ENCODE measurements around the gene LAD1.

The LAD1 gene

GRCh38 chr1:201389051-201389450 is 10.1 kb downstream of the LAD1 start:
- no peak for DNase-seq

DNA sequence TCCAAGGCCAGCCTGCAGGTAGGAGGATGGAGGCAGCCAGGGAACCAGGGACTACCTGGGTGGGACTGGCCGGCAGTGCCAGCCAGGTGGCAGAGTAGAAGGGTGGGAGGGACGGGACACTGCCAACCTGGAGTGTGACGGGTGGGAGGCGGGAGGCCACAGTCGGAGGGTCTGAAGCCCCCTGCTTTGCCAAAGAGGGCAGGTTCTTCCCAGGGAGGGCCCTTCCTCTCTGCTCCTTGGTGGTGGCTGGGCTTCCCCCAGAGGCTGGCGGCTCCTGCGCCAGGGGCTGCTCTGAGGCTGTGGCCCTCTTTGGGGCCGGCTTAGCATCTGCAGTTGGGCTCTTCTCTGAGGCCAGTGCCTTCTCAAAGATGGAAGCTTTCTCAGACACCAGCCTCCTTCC is 12.9 kb downstream of the LAD1 start:
- no peak for DNase-seq

DNA sequence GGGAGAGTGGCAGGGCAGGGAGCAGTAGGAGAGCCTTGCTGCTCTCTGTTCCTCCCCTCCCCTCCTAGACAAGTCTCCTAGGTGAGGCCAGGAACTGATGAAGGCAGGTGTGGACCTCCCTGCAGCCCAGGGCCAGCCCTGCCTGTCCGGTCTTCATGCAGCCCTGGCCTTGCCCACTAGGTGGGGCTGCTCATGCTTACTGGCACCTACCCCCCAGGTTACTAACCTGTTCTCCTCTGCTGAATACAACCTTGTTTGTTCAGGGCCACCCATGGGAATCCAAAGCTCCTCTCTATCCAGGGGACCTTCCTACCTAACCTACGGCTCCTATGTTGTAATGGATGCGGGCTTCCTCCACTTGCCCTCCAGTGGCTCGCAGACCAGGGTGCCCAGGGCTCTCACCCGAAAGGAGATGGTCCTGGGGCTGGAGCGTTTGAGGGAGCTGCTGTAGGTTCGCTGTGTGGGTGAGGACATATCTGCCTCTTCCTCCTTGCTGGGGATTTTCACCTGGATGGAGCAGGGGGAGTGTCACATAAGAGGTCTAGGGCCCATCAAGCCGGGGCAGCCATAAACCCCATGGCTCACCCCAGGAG is 13.7 kb downstream of the LAD1 start:
- DNase-seq: peak; percentile 76

- DNase-seq: no peak
Observed at GRCh38 chr1:201384406-201384782, 14.7 kb downstream of the LAD1 start.

GRCh38 chr1:201383647-201384405 is 15.3 kb downstream of the LAD1 start:
- no peak for DNase-seq

- no peak for DNase-seq
Observed at GRCh38 chr1:201381130-201381529, 18.0 kb downstream of the LAD1 start.

DNA sequence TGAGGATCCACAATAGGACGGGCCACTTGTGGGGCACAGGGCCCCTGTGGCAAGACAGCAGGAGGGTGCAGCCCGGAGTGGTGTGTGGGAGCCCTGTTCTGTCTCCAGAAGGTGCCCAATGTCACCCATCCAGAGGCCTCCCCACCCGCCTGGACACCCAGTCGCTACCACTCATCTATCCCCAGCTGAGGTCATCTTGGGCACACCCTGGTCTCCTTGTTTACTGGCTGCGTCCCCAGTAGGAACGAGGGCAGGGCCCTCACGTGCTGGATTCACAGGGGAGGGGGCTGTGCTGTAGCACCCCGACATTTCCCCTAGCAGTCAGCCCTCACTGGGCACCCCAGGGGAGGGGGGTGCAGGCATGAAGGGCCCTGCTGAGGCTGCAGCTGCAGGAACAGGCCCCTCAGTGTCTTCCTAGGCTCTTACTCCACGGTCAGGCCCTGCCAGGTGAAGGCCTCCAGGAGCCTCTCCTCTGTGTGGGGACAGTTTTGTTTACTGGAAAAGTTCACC is 19.3 kb downstream of the LAD1 start:
- no peak for DNase-seq

DNA sequence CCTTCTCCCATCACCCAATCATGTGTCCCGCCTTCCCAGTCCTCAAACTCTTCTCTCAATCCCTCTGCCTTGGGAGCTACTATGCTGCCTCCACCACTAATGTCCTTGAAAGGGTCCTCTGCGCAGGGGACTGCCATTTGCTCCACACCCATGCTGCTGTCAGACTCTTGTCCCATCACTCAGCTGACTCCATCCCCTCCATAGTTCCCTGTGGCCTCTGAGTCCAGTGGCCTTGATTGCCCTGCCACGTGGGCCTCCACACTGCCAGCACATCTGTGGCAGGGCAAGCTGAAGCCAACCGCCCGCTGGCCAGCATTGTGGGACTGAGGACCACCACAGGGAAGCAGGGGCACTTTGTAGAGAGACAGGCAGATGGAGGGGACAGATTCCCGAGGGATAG is 20.3 kb downstream of the LAD1 start:
- DNase-seq: no peak

DNA sequence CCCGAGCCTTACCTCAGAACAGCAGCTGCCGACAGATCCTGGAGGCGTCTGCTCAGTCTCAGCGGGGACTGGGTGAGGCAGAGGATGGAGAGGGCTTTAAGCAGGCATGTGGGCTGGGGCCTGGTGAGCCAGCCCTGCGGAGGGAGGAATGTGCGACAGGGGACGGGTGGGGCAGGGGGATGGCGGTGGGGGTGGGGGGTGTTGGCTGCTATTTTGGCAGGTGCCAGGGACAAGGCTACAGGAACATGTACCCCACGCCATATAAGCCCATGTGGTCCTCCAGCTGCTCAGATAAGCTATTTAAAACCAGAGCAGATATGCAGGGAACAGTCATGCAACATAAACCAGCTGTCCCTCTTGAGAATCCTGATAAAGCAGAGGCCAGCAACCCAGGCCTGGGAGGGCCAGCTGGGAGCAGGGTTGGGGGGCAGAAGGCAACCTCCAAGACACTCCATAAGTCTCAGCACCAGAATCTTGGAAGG is 21.5 kb downstream of the LAD1 start, which contains the start of gene TNNT2:
TSS of gene TNNT2 (minus strand) at position 70 of the 482 bp plus-strand sequence. CDS start 4,426 bp downstream, outside the sequence.
- no peak for DNase-seq

DNA sequence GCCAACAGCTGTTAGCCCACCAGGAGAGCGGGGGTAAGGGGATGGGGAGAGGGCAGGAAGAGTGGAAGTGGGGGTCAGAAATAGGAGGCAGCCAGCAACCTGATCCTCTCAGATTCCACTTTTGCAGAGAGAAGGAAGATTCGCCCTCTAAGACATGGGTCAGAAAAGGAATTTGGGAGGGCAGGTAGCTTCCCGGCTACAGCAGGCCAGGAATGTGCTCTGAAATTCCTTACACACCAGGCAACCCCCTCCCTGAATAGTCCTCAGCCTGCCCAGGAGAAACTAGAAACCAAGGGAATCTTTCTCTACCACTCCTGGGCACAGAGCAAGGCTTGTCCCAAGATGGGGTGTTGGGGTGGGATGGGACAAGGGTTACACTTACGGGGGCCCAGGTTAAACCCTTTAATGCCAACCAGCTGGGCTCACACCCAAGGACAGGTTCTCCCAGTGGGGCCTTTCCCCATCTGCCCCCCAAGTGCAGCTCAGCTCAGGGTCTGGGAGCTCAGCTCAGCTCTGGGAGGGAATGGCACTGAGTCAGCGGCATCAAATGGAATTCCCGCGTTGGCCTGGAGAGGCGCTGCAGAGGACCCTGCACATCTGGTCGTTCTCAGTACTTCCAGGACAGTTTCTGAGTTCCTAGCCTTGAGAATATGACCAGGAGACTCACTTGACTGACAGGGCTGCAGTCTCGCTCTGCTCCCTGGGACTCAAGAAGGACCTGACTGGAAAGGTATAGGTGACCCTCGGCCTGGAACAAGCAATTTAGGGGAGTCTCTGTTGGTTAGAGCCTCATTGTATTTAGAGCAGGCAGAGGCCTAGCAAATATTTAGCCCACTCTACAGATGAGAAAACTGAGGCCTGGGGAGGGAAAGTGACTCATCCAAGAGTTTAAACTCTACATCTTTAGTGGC is 22.4 kb downstream of the LAD1 start:
- no peak for DNase-seq

- DNase-seq: no peak
Observed at GRCh38 chr1:201376107-201376463, 23.0 kb downstream of the LAD1 start.

DNA sequence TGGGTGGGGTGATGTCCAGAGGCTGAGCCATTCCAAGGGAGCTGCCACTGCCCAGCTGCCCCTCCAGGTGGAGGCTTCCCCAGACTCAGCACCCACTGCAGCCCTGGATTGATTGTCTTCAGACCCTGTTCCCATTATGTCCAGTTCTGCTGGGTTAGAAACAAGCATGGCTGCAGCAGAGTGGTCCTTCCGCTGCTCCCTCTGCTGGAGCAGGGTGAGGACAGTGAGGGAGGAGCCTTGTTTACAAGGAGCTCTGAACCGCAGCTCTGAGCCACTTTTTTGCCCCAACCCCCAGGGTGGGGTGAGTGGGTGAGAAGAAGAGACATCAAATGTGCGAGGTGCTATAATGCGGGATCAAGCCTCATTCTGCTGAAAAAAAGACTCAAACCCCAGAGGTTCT is 24.0 kb downstream of the LAD1 start:
- DNase-seq: no peak

GRCh38 chr1:201374364-201374763 is 24.8 kb downstream of the LAD1 start:
- no peak for DNase-seq

GRCh38 chr1:201371792-201372191 is 27.3 kb downstream of the LAD1 start:
- no peak for DNase-seq

DNA sequence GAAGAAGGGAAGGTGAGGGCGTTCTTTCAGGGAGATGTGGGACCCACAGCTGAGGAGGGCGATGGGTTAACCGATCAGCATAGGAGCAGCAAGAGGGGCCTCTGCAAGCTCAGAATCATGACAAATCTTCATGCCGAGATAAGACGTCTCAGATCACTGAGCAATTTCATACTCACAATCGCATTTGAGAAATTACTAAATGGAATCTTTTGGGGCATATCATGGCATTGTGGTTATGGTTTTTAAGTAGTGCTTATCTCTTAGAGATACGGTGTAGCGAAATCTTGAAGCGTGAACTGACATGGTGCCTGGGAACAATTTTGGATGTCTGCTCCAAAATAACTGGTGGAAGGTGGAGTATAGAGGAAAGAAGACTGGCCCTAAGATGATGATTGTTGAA is 27.8 kb downstream of the LAD1 start:
- no peak for DNase-seq

DNA sequence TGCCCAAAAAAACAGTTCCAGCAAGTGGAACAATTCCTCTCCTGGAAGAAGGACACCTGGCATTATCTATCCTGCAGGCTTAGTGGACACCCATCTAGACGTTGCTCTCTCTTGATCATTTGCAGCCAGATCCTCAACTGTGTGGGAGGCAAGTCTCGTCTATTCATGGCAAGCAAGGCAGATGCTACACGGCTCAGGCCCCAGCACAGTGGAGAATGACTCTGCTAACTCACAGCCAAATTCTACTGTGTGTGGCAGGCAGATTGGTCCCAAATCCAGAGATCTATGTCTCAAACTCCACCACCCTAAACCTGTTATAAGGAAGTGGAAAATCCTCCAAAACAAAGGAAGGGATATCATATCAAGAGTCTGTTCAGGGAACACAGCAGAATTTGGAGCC is 28.6 kb downstream of the LAD1 start:
- no peak for DNase-seq

DNA sequence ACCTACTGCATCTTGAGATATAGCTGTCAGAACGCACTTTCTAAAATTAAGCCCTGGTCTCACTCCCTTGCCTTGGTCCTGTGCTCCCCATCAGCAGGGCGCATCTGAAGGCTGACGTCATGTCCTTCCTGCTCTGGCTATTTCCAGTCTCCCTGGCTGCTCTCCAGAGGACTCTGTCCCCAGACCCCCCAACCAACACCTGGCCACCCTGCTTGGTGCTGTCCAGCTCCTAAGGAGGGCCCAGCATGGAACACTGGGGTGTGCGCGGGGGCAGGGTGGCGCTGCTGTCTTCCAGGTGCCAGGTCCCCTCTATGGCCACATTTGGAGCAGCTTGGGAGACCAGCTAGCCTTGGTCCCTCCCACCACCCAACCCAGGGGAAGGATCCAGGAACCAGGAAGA is 29.9 kb downstream of the LAD1 start:
- DNase-seq: no peak

- no peak for DNase-seq
Observed at GRCh38 chr1:201366696-201367095, 32.4 kb downstream of the LAD1 start.

DNA sequence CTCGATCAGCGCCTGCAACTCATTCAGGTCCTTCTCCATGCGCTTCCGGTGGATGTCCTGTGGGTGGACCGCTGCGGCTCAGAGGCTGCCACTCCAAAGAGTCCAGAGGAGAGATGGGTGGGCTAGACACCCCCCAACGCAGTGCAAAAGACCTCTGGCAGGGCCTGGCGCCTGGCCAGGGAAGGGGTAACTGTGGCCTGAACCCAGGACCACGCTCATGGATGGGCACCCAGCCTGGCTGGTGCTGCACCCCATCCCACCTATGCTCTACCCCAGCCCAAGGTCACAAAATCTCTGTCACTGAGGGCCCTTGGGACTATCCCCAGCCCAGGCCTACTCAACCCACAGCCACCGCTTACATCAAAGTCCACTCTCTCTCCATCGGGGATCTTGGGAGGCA is 33.9 kb downstream of the LAD1 start:
- DNase-seq: no peak

- DNase-seq: no peak
Observed at GRCh38 chr1:201364808-201365105, 34.4 kb downstream of the LAD1 start.

GRCh38 chr1:201363467-201363866 is 35.7 kb downstream of the LAD1 start:
- DNase-seq: no peak

DNA sequence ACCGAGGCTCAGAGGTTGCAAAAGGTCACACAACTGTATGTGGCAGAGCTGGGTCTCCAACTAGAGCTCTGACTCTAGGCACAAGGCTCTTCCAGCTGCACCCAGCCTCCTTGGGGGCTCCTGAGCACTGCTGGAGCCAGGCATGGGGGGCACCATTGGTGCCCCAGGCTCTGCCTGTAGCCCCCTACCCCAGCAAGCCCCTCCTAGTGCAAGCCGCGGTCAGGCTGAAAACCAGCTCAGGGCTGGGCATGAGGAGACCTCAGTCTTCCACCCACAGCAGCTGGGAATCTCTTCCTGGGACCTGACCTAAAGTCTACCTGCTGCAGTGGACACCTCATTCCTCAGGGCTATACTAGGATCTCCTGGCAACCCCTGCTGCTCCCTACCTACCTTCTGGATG is 36.2 kb downstream of the LAD1 start:
- DNase-seq: no peak

GRCh38 chr1:201361652-201362504 is 37.2 kb downstream of the LAD1 start:
- peak; percentile 75 for DNase-seq
